GM12872 (cell line): Measurements from ENCODE around the gene KCNH4.

ENCODE experiments used
- CTCF ChIP-seq: IDR thresholded peaks from 3 replicates; pipeline ENCODE4 v1.5.1; 2011; ENCODE audit warnings: low read depth, mild to moderate bottlenecking, low read length, moderate library complexity; ENCODE audit not compliant: insufficient read depth

The KCNH4 gene

GRCh38 chr17:42180922-42181850 lies at the start of gene KCNH4:
TSS of gene KCNH4 (minus strand) at chr17:42181142. CDS start at chr17:42180945, 197 bp downstream.
- TF ChIP-seq CTCF = peak; percentile 84

GRCh38 chr17:42230225-42230624 lies 49.3 kb upstream of the KCNH4 start:
- no peak for TF ChIP-seq CTCF

- no peak for TF ChIP-seq CTCF
Measured at GRCh38 chr17:42227849-42228700, 47.1 kb upstream of the KCNH4 start.

- no peak for TF ChIP-seq CTCF
Measured at GRCh38 chr17:42225646-42226045, 44.7 kb upstream of the KCNH4 start.

GRCh38 chr17:42224651-42225050 lies 43.7 kb upstream of the KCNH4 start:
- TF ChIP-seq CTCF = no peak

GRCh38 chr17:42221886-42222745 lies 41.2 kb upstream of the KCNH4 start:
- TF ChIP-seq CTCF = peak; percentile 83
